Measurements from ENCODE around the gene ACBD4. TPM values are rescaled to one million over a fixed set of nuclear protein-coding genes. Genes with fewer than 3 reads are reported as not detected.

ACBD4 gene
- total RNA-seq, 1 experiment from 2014 or later: 7.7 TPM

- Histone ChIP-seq H3K4me3 (ENCODE audit: low read depth in 2 of 2, low read length in 2 of 2) (no peak overlapping the region), H3K4me1 (ENCODE audit: control insufficient read depth, insufficient read depth, low read length) (peaks cover 10% of the 10 kb centered on the region), H3K27ac (ENCODE audit: low read length) (no peak overlapping the region), H3K27me3 (ENCODE audit: control insufficient read depth, insufficient read depth, low read length) (no peaks in the 10 kb centered on the region), H3K36me3 (ENCODE audit: control insufficient read depth, insufficient read depth, low read length) (no peaks in the 10 kb centered on the region), H3K9me3 (ENCODE audit: control insufficient read depth, insufficient read depth, low read depth, low read length) (no peaks in the 10 kb centered on the region)
- TF ChIP-seq SIN3A (IDR thresholded peaks at IDR 0.05; ENCODE audit: borderline replicate concordance, insufficient read depth, low read depth, low read length) (no peak), POLR2AphosphoS5 (IDR thresholded peaks at IDR 0.05; ENCODE audit: low read depth, low read length) (no peak), REST (IDR thresholded peaks at IDR 0.05; ENCODE audit: insufficient read depth in 1 of 2, low read depth in 2 of 2, low read length in 1 of 2) (no peak), CTCF (IDR thresholded peaks at IDR 0.05) (no peak), TCF7L2 (IDR thresholded peaks at IDR 0.05; ENCODE audit: low read depth, low read length) (no peak)
- DNase-seq (ENCODE audit: low read depth, low spot score) (no peak), ATAC-seq (no peak)
- intact Hi-C loops (cut with micrococcal nuclease; ENCODE audit: unreplicated experiment): no loop called here
- in situ Hi-C loops (cut with HindIII; ENCODE audit: low pct_unique_long_range_greater_than_20kb, low sequenced_read_pairs): no loop called here
- no TSS peak for BruUV-seq (replicated peaks)
- ChIA-PET POLR2A (no interaction called here), CTCF (interaction anchor here (0.6 kb wide), 1 partner anchor 27 kb away, joined by 11 read pairs; no protein-coding TSS in a partner anchor)
Observed at GRCh38 chr17:45106096-45106495, 29.4 kb upstream of the ACBD4 start.

GRCh38 chr17:45106582-45106981, 28.9 kb upstream of the ACBD4 start:
- H3K9me3 ChIP-seq (ENCODE audit: control insufficient read depth, insufficient read depth, low read depth, low read length): no peaks in the 10 kb centered on the region
- TF ChIP-seq CTCF (IDR thresholded peaks at IDR 0.05) (no peak), SIN3A (IDR thresholded peaks at IDR 0.05; ENCODE audit: borderline replicate concordance, insufficient read depth, low read depth, low read length) (no peak), POLR2AphosphoS5 (IDR thresholded peaks at IDR 0.05; ENCODE audit: low read depth, low read length) (no peak), REST (IDR thresholded peaks at IDR 0.05; ENCODE audit: insufficient read depth in 1 of 2, low read depth in 2 of 2, low read length in 1 of 2) (no peak), TCF7L2 (IDR thresholded peaks at IDR 0.05; ENCODE audit: low read depth, low read length) (no peak)
- intact Hi-C loops (cut with micrococcal nuclease; ENCODE audit: unreplicated experiment): no loop called here
- ChIA-PET POLR2A (no interaction called here), CTCF (interaction anchor here (0.6 kb wide), 1 partner anchor 27 kb away, joined by 11 read pairs; no protein-coding TSS in a partner anchor)
- no peaks in the 10 kb centered on the region for H3K36me3 ChIP-seq (ENCODE audit: control insufficient read depth, insufficient read depth, low read length)
- H3K27me3 ChIP-seq (ENCODE audit: control insufficient read depth, insufficient read depth, low read length): no peaks in the 10 kb centered on the region
- no peak for ATAC-seq
- H3K4me3 ChIP-seq (ENCODE audit: low read depth in 2 of 2, low read length in 2 of 2): no peak overlapping the region
- in situ Hi-C loops (cut with HindIII; ENCODE audit: low pct_unique_long_range_greater_than_20kb, low sequenced_read_pairs): no loop called here
- H3K4me1 ChIP-seq (ENCODE audit: control insufficient read depth, insufficient read depth, low read length): peaks cover 13% of the 10 kb centered on the region
- BruUV-seq (replicated peaks): no TSS peak
- H3K27ac ChIP-seq (ENCODE audit: low read length): no peak overlapping the region
- DNase-seq (ENCODE audit: low read depth, low spot score): no peak

Measured in Panc1 (cell line).